Measurements from ENCODE around the gene USP43.

Gene USP43

GRCh38 chr17:9769036-9769695, 123.8 kb downstream of the USP43 start:
- Histone ChIP-seq H3K4me1 (ENCODE audit: insufficient read depth, low read length) (no peaks in the 10 kb centered on the region), H3K27me3 (ENCODE audit: insufficient read depth, low read length, poor library complexity) (peaks cover 7% of the 10 kb centered on the region), H3K27ac (ENCODE audit: low read length) (no peak overlapping the region), H2AFZ (ENCODE audit: low read depth, low read length) (no peak overlapping the region), H3K9me3 (ENCODE audit: insufficient read depth, low read length, severe bottlenecking) (no peaks in the 10 kb centered on the region), H3K36me3 (ENCODE audit: insufficient read depth, low read length) (no peaks in the 10 kb centered on the region), H3K9ac (ENCODE audit: low read depth, low read length) (no peak overlapping the region), H4K20me1 (ENCODE audit: insufficient read depth, low read length) (0 out of 2 replicates have a peak, but pooled peaks cover 4% of the 10 kb centered on the region), H3K4me2 (ENCODE audit: insufficient read depth, low read length) (no peak overlapping the region), H3K4me3 (ENCODE audit: low read depth in 1 of 2, low read length in 2 of 2) (no peak overlapping the region), H3K79me2 (ENCODE audit: insufficient read depth, low read length) (no peaks in the 10 kb centered on the region)
- DNase-seq (no peak), ATAC-seq (ENCODE audit: insufficient read depth, low read depth) (no peak)
- no peak for TF ChIP-seq EZH2 (IDR thresholded peaks at IDR 0.05; ENCODE audit: borderline replicate concordance, low read depth, low read length, severe bottlenecking)
- no peak for TF ChIP-seq CTCF (IDR thresholded peaks at IDR 0.05; ENCODE audit: borderline replicate concordance, extremely low read depth, low read length, poor library complexity, severe bottlenecking)

- H4K20me1 ChIP-seq (ENCODE audit: insufficient read depth, low read length) = 0 out of 2 replicates have a peak, but pooled peaks cover 4% of the 10 kb centered on the region
- H3K79me2 ChIP-seq (ENCODE audit: insufficient read depth, low read length) = no peaks in the 10 kb centered on the region
- TF ChIP-seq EZH2 (IDR thresholded peaks at IDR 0.05; ENCODE audit: borderline replicate concordance, low read depth, low read length, severe bottlenecking) (no peak), CTCF (IDR thresholded peaks at IDR 0.05; ENCODE audit: borderline replicate concordance, extremely low read depth, low read length, poor library complexity, severe bottlenecking) (no peak)
- no peak overlapping the region for H3K9ac ChIP-seq (ENCODE audit: low read depth, low read length)
- no peaks in the 10 kb centered on the region for H3K9me3 ChIP-seq (ENCODE audit: insufficient read depth, low read length, severe bottlenecking)
- no peaks in the 10 kb centered on the region for H3K36me3 ChIP-seq (ENCODE audit: insufficient read depth, low read length)
- DNase-seq = no peak
- no peaks in the 10 kb centered on the region for H3K4me1 ChIP-seq (ENCODE audit: insufficient read depth, low read length)
- H3K27me3 ChIP-seq (ENCODE audit: insufficient read depth, low read length, poor library complexity) = no peaks in the 10 kb centered on the region
- no peak for ATAC-seq (ENCODE audit: insufficient read depth, low read depth)
- H3K27ac ChIP-seq (ENCODE audit: low read length) = no peak overlapping the region
- no peak overlapping the region for H3K4me2 ChIP-seq (ENCODE audit: insufficient read depth, low read length)
- no peak overlapping the region for H2AFZ ChIP-seq (ENCODE audit: low read depth, low read length)
- no peak overlapping the region for H3K4me3 ChIP-seq (ENCODE audit: low read depth in 1 of 2, low read length in 2 of 2)
Measured at GRCh38 chr17:9771465-9771864, 126.1 kb downstream of the USP43 start.

GRCh38 chr17:9772658-9773057, 127.3 kb downstream of the USP43 start:
- Histone ChIP-seq H3K79me2 (ENCODE audit: insufficient read depth, low read length) (no peaks in the 10 kb centered on the region), H2AFZ (ENCODE audit: low read depth, low read length) (no peak overlapping the region), H3K4me1 (ENCODE audit: insufficient read depth, low read length) (no peaks in the 10 kb centered on the region), H4K20me1 (ENCODE audit: insufficient read depth, low read length) (0 out of 2 replicates have a peak, but pooled peaks cover 4% of the 10 kb centered on the region), H3K36me3 (ENCODE audit: insufficient read depth, low read length) (no peaks in the 10 kb centered on the region), H3K9me3 (ENCODE audit: insufficient read depth, low read length, severe bottlenecking) (no peaks in the 10 kb centered on the region), H3K27me3 (ENCODE audit: insufficient read depth, low read length, poor library complexity) (no peaks in the 10 kb centered on the region), H3K4me2 (ENCODE audit: insufficient read depth, low read length) (no peak overlapping the region), H3K4me3 (ENCODE audit: low read depth in 1 of 2, low read length in 2 of 2) (no peak overlapping the region), H3K9ac (ENCODE audit: low read depth, low read length) (no peak overlapping the region), H3K27ac (ENCODE audit: low read length) (no peak overlapping the region)
- TF ChIP-seq CTCF (IDR thresholded peaks at IDR 0.05; ENCODE audit: borderline replicate concordance, extremely low read depth, low read length, poor library complexity, severe bottlenecking) = no peak
- no peak for TF ChIP-seq EZH2 (IDR thresholded peaks at IDR 0.05; ENCODE audit: borderline replicate concordance, low read depth, low read length, severe bottlenecking)
- ATAC-seq (ENCODE audit: insufficient read depth, low read depth) = no peak
- no peak for DNase-seq
